NCI-H1930 (cell line): ENCODE measurements around the gene DOCK6.
"Not testable (repeated sequence)": the region's sequence is repeated elsewhere in the genome, so short reads cannot be mapped to it uniquely, and the experiment has no call there.

Experiments
- DNase-seq, 2 experiments: peaks; one replicate each; lab custom pipeline; 2025; lab: John Stamatoyannopoulos, UW

Gene DOCK6

GRCh38 chr19:11174336-11174735, 88.0 kb downstream of the DOCK6 start:
- no peak for DNase-seq

- no peak for DNase-seq
These were observed 88.7 kb downstream of the DOCK6 start for GRCh38 chr19:11173516-11174155.

DNA sequence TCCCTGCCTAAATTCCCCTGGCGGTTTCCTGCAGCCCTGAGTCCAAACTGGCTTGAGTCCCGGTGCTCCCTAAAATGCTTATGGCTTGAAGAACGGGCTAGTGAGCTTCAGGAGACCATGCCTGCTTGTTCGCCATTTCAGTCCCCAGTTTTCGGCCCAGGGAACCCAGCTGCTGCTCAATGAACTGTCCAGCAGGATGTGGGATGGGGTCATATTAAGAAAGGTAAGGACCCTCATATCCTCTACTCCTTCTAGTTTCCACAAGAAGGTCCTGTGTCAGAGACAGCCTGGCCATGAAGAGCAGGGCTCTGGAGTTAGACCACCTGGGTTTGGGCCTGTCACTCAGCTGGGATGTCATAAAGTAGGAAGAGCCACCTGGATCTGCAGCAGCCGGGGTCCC, 89.7 kb downstream of the DOCK6 start:
- DNase-seq = no peak

GRCh38 chr19:11171144-11171543, 91.2 kb downstream of the DOCK6 start:
- DNase-seq = no peak

- no peak for DNase-seq
These were observed 92.2 kb downstream of the DOCK6 start for GRCh38 chr19:11169896-11170678.

DNA sequence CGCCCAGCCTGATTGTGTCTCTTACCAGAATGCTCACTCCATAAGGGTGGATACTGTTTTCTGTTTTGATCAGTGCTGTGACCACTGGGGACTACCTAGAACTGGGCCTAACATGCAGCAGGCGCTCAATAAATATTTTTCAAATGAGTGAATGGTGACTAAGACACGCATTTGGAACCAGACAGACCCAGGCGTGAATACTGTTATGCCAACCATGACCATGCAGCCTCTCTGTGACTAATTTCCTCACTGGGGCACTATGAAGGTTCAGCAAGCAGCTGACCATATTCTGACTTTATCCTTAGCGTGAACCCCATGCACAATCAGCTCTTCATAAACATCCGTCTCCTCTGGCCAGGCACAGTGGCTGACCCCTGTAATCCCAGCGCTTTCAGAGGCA, 93.8 kb downstream of the DOCK6 start:
- no peak for DNase-seq

DNA sequence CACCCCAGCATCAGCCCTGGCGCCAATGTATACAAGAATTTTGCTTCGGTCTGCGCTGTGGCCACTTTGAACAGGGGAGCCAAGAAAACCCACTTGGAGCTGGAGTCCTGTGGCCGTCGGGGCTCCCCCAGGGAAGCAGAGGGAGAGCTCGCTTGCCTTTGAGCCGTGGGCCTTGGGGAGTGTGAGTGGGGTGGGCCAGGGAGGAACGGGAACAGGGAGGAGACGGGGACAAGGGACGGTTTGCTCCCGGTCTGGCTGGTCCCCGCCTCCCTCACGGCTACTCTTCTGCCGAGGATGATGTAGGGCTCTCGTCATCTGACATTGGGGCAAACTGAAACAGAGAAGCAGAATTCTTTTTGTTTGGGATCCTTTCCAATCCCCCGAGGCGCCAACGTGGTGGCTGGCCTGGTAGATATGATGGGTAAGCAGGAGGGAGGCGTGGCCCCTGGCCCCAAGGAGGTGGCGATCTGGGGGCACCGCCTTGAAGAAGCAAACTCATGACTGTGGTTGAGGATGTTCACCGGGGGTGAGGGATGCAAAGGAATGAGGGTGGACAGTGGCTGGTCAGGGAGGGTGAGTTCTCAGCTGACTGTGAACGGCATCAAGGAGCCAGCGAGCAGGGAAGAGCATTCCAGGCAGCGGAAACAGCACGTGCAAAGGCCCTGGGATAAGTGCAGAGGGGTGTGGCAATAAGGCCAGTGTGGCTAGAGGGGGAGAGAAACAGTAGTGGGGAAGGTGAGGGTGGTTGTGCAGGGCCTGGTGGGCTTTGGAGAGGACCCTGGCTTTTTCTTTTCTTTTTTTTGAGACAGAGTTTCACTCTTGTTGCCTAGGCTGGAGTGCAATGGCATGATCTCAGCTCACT, 95.8 kb downstream of the DOCK6 start:
- DNase-seq = no peak

- DNase-seq = no peak
These were observed 96.8 kb downstream of the DOCK6 start for GRCh38 chr19:11165486-11166030.

- no peak for DNase-seq
These were observed 97.4 kb downstream of the DOCK6 start for GRCh38 chr19:11164879-11165406.

DNA sequence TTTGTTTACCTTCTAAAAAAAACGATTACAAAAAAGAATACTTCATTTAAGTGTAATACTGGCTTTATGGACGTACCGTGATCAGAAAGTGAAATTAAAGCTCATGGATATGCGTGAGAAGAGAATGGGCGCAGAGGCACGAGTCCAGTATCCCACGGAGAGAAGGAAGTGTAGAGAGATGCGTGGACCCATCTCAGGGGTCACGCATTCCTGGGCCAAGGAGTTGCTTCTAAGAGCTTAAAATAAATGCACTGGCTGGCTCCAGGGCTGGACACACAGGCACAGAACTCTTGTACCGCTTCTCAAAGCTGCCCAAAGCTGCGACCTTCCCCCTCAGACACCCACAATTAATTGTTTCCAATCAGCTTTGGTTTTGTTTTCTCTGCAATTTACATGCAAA, 98.0 kb downstream of the DOCK6 start:
- no peak for DNase-seq

DNA sequence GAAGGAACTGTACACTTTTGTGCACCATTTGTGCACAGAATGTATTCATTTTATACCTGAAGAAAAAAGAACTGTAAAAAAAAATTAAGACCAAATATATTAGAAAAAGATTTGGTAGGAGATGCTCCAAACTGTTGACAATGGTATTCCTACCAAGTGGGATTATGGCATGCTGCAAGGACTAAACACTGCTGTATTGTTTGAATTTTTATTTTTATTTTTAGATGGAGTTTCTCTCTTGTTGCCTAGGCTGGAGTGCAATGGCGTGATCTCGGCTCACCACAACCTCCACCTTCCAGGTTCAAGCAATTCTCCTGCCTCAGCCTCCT, 101.9 kb downstream of the DOCK6 start:
- not testable (repeated sequence) for DNase-seq

DNA sequence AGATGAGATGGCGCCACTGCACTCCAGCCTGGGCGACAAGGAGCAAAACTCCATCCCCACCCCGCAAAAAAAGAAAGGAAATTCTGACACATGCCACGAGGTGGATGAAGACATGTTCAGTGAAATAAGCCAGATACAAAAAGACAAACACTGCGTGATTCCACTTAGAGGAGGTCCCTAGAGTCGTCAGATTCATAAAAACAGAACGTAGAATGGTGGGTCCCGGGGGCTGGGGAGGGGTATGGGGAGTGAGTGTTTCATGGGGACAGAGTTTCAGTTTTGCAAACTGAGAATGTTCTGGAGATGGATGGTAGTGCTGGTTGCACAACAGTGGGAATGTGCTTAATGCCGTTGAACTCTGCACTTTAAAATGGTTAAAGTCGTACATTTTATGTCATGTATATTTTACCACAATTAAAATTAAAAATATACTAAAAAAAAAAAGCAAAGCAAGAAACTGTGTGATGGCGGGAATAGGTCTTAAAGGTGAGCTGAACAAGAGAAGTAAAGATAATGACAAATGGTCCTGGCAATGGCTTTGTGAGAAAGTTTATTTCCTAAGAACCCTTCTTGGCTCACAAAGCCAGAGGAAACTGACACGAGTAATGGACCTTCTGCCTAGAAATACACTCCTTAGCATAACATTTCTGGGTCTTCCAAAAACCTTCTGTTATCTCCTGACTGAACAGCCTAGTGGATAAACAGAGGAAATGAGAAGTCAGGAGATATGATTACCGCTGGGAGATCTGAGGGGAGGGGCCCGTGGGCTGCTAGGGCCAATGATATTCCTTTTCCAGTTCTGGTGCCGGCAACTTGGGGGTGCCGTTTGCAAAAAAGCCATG, 102.5 kb downstream of the DOCK6 start:
- DNase-seq = no peak

DNA sequence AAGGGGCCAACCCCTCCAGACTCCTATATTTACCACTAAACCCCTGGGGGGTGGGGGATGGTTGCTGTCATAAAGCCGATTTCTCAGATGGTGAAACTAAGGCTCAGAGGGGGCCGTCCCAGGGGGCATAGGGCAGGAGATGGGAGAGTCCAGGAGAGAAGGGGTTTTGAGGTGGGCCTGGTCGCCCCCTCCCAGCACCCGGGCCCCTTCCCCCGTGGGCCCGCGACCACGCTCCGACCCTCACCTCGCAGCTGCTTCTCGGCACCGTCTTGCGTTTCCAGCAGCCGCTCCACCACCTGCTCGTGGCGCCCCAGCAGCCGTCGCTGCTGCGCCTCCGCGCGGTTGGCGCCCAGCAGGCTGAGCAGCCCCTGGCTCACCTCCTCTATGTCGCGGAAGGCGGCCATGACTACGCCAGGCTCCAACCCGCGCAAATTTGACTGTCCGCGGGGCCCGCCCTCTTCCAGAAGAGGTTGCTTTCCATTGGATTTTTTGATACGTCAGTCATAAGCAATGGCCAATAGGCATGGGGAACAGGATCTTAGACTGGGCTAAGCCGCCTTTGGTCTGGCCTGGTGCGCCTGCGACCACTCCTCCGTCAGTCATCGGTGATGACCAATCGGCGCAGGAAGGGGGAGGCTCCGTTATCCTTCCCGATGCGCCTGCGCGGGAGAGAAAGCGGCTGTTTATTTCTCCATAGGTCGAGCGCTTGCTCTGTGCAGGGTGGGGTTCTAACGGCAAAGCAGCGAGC, 106.8 kb downstream of the DOCK6 start, which contains the start of gene SPC24:
SPC24 (minus strand) TSS at position 410 of the 748 bp plus-strand sequence; CDS start at position 404, 6 bp downstream.
- DNase-seq = peak; percentile 89 to 90

GRCh38 chr19:11154683-11155047, 107.7 kb downstream of the DOCK6 start:
- DNase-seq = no peak

- no peak for DNase-seq
These were observed 109.8 kb downstream of the DOCK6 start for GRCh38 chr19:11152318-11153062.

- no peak for DNase-seq
These were observed 111.1 kb downstream of the DOCK6 start for GRCh38 chr19:11151181-11151580.
